Upper lobe of right lung (tissue), 1 donor: ENCODE measurements around the gene GMFB. TPM values are rescaled to one million over a fixed set of nuclear protein-coding genes. Genes with fewer than 3 reads are reported as not detected.

Source experiments
- ATAC-seq: fragments of 200-7000 bp; cut with Tn5 transposase; one replicate; pipeline ENCODE4 v1.9.1; 2020; ENCODE audit warnings: mild to moderate bottlenecking, moderate library complexity
- DNase-seq: peaks from one replicate; pipeline ENCODE4 v3.0.0-alpha.2; 2020
- H3K27ac ChIP-seq: fragments of 200-600 bp; one replicate; pipeline ENCODE4 v1.8.0; 2022
- H3K27me3 ChIP-seq: fragments of 200-600 bp; one replicate; pipeline ENCODE4 v1.8.0; 2022; ENCODE audit warnings: mild to moderate bottlenecking
- H3K36me3 ChIP-seq: fragments of 200-600 bp; one replicate; pipeline ENCODE4 v1.8.0; 2022
- H3K4me1 ChIP-seq: fragments of 200-600 bp; one replicate; pipeline ENCODE4 v1.8.0; 2022
- H3K4me3 ChIP-seq: fragments of 200-600 bp; one replicate; pipeline ENCODE4 v1.8.0; 2022; ENCODE audit warnings: mild to moderate bottlenecking
- H3K9me3 ChIP-seq: fragments of 200-600 bp; one replicate; pipeline ENCODE4 v1.8.0; 2022
- CTCF ChIP-seq: fragments of 200-600 bp; IDR thresholded peaks from one replicate; pipeline ENCODE4 v1.8.0; 2022; ENCODE audit warnings: antibody characterized with exemption
- intact Hi-C: fragments of 100-400 bp; cut with DNase I; formaldehyde crosslinking; loops from one replicate; pipeline ENCODE4 v1.11.0; 2022
- total RNA-seq: library from RNA; stranded (reverse); fragmentation: NEBNext Ultra II Directional; extraction: Animal tissue kit (Norgen Biotek cat#: 25700); gene quantifications from one replicate; pipeline ENCODE4 v1.2.1, GENCODE V29; 2021
- donor health status: DM: no; HTN: yes; CAD: no; lungs with severe emphysema.

The GMFB gene
- total RNA-seq, 1 donor from 2014 or later, result 52.9 TPM

DNA sequence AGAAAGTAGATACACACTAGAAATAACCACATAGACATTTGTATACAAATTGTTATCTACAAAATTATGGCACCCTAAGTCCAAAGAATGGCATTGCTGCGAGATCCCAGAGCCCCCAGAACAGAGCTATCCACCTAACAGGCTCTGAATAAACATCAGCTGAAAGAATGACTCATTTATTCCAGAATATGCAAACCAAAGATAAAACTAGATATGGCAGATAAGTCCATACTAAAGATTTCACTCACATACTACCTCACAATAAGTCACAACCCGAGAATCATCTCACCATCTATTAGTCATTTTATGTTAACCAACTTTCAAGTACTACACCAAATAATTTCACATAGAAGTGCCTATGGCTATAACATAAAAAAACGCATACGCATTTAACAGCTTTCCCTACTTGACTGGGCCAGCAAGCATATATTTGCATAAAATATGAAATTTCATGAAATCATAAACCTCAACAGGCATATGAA, 53.2 kb downstream of the GMFB start:
- Histone ChIP-seq H3K27me3 (no peaks in the 10 kb centered on the region), H3K36me3 (peaks cover 23% of the 10 kb centered on the region), H3K4me3 (no peak overlapping the region), H3K4me1 (peaks cover 14% of the 10 kb centered on the region), H3K9me3 (no peaks in the 10 kb centered on the region), H3K27ac (no peak overlapping the region)
- no peak for ATAC-seq
- TF ChIP-seq CTCF, result no peak
- intact Hi-C loops, result no loop called here
- no peak for DNase-seq

GRCh38 chr14:54428527-54428926, 60.3 kb downstream of the GMFB start:
- ATAC-seq (no peak), DNase-seq (no peak)
- H3K27ac ChIP-seq, result no peak overlapping the region
- intact Hi-C loops, result no loop called here
- H3K27me3 ChIP-seq, result no peaks in the 10 kb centered on the region
- peaks cover 66% of the 10 kb centered on the region for H3K36me3 ChIP-seq
- no peaks in the 10 kb centered on the region for H3K9me3 ChIP-seq
- no peak for TF ChIP-seq CTCF
- H3K4me1 ChIP-seq, result no peaks in the 10 kb centered on the region
- H3K4me3 ChIP-seq, result no peak overlapping the region

DNA sequence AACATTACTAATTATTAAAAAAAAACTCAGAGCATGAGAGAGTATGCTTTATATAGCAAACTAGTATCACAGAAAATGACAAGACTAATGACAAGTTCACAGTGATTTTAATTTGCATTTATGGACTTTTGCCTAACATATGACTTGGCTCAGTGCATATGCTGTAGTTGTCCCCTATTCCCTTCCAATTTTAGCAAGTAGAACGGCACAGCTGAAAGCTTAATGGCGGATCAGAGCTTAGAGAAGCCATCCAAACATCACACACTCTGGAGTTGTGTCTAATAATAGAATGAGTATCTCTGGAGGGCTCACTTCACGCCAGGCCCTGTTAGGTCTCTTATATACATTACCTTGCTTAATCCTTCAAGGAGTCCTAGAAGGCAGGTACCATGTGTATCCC, 60.9 kb downstream of the GMFB start:
- H3K4me1 ChIP-seq, result no peaks in the 10 kb centered on the region
- no peak for TF ChIP-seq CTCF

GRCh38 chr14:54425537-54426274, 63.1 kb downstream of the GMFB start:
- ATAC-seq, result peak; percentile 36
- Histone ChIP-seq H3K36me3 (peaks cover 52% of the 10 kb centered on the region), H3K9me3 (no peaks in the 10 kb centered on the region), H3K27me3 (no peaks in the 10 kb centered on the region), H3K4me1 (no peaks in the 10 kb centered on the region), H3K4me3 (no peak overlapping the region), H3K27ac (no peak overlapping the region)
- no peak for DNase-seq
- TF ChIP-seq CTCF, result no peak
- intact Hi-C loops, result no loop called here

More for the DNA sequence above, 60.9 kb downstream of the GMFB start:
- ATAC-seq (no peak), DNase-seq (no peak)
- Histone ChIP-seq H3K27me3 (no peaks in the 10 kb centered on the region), H3K9me3 (no peaks in the 10 kb centered on the region), H3K27ac (no peak overlapping the region), H3K36me3 (peaks cover 66% of the 10 kb centered on the region), H3K4me3 (no peak overlapping the region)
- intact Hi-C loops, result no loop called here

GRCh38 chr14:54425068-54425467, 63.7 kb downstream of the GMFB start:
- no peak for ATAC-seq
- Histone ChIP-seq H3K27me3 (no peaks in the 10 kb centered on the region), H3K9me3 (no peaks in the 10 kb centered on the region), H3K27ac (no peak overlapping the region), H3K4me3 (no peak overlapping the region), H3K4me1 (no peaks in the 10 kb centered on the region), H3K36me3 (peaks cover 46% of the 10 kb centered on the region)
- no peak for DNase-seq
- intact Hi-C loops, result no loop called here
- TF ChIP-seq CTCF, result no peak

Other genes starting within 250 kb of the GMFB start
- 1.5 TPM for gene CDKN3, start 92.0 kb downstream of the GMFB start, total RNA-seq
- gene CNIH1, start 47.6 kb downstream of the GMFB start, total RNA-seq, result 94.0 TPM
- gene CGRRF1, start 20.9 kb upstream of the GMFB start, total RNA-seq, result 22.5 TPM
- 39.1 TPM for gene SAMD4A, start 78.1 kb upstream of the GMFB start, total RNA-seq